ENCODE measurements around the gene HES6. TPM values are rescaled to one million over a fixed set of nuclear protein-coding genes. Genes with fewer than 3 reads are reported as not detected.

The HES6 gene
- total and polyA plus RNA-seq, 10 of the 15 experiments (the other 5 are each of a cell fraction or from before 2014, with no cell fraction given), result 0.11 to 1.7 (median 0.83) TPM

- TF ChIP-seq PKNOX1 (IDR thresholded peaks at IDR 0.05) (no peak), SRF (IDR thresholded peaks at IDR 0.05; ENCODE audit: low read depth in 2 of 2, low read length in 2 of 2) (no peak)
These were observed 46.3 kb upstream of the HES6 start (continued) for GRCh38 chr2:238286095-238286494.

GRCh38 chr2:238285653-238286082 is 45.8 kb upstream of the HES6 start:
- RAD21 ChIA-PET (ENCODE audit: unreplicated experiment), result no interaction called here

More at GRCh38 chr2:238285653-238286082, 45.8 kb upstream of the HES6 start:
- SMC1A ChIA-PET (ENCODE audit: uncharacterized antibody, unreplicated experiment), result interaction anchor here (1.0 kb wide), 1 partner anchor 52 kb away, joined by 3 read pairs; no protein-coding TSS in a partner anchor
- Histone ChIP-seq H3K9ac (ENCODE audit: control insufficient read depth, insufficient read depth, low read length) (no peak overlapping the region), H3K27ac (ENCODE audit: control insufficient read depth, insufficient read depth) (no peak overlapping the region), H3K4me2 (ENCODE audit: control insufficient read depth, insufficient read depth) (no peak overlapping the region; the same call in 1 of the 2 replicates), H3K36me3 (ENCODE audit: control insufficient read depth in 2 of 2, insufficient read depth in 2 of 2, low read length in 1 of 2) (no peaks in the 10 kb centered on the region; a peak in 1 of 4 replicates), H2AFZ (ENCODE audit: control insufficient read depth, low read depth, low read length) (no peak overlapping the region), H3K79me2 (ENCODE audit: control insufficient read depth, insufficient read depth, low read length) (peaks cover 39% of the 10 kb centered on the region), H3K4me1 (ENCODE audit: control insufficient read depth, insufficient read depth, low read length) (peaks cover 15% of the 10 kb centered on the region), H3K4me3 (no peak overlapping the region), H3K9me3 (replicated peaks; ENCODE audit: control insufficient read depth, insufficient read depth, low read length) (no peaks in the 10 kb centered on the region), H4K20me1 (ENCODE audit: control insufficient read depth, insufficient read depth) (no peaks in the 10 kb centered on the region; the same call in 1 of the 2 replicates), H3K27me3 (replicated peaks in 1 of 2; ENCODE audit: control insufficient read depth in 2 of 2, insufficient read depth in 2 of 2, low read length in 1 of 2) (no peaks in the 10 kb centered on the region)
- POLR2A ChIA-PET, result interaction anchor here (1.7 kb wide), 1 partner anchor 84 kb away, joined by 5 read pairs; no protein-coding TSS in a partner anchor
- BruUV-seq (replicated peaks), result no TSS peak
- in situ Hi-C loops (cut with MboI) (no loop called here), intact Hi-C loops (cut with micrococcal nuclease; ENCODE audit: unreplicated experiment) (no loop called here)
- FAIRE-seq (no peak), DNase-seq (ENCODE audit: low read depth, low spot score) (no peak), ATAC-seq (no peak)
- CTCF ChIA-PET, result interaction anchor here (5.0 kb wide), 1 partner anchor 22 kb away, joined by 27 read pairs; no protein-coding TSS in a partner anchor
- no peak for TF ChIP-seq SUZ12 (IDR thresholded peaks at IDR 0.05; ENCODE audit: unreplicated experiment)
- no peak for TF ChIP-seq BACH1 (IDR thresholded peaks at IDR 0.05; ENCODE audit: borderline replicate concordance)
- TF ChIP-seq ATF7 (IDR thresholded peaks at IDR 0.05; ENCODE audit: low read depth), result no peak
- TF ChIP-seq ZNF274 (IDR thresholded peaks at IDR 0.05; ENCODE audit: insufficient read depth, insufficient read length), result no peak
- 98% methylated on average over 7 of the region's 7 CpGs for WGBS (ENCODE audit: insufficient coverage, insufficient replicate concordance, low lambda C conversion rate, missing lambda C conversion rate)

Data from GM12878 (cell line).